PFSK-1 (cell line): Measurements from ENCODE around the gene CELSR1.

Experiments used
- FOXP2 ChIP-seq: optimal IDR thresholded peaks from 2 replicates; pipeline ENCODE3; 2011; ENCODE audit warnings: borderline replicate concordance, control low read depth, inconsistent platforms; ENCODE audit not compliant: insufficient read depth; ENCODE audit errors: extremely low read length, extremely low read depth
- POLR2AphosphoS5 ChIP-seq: IDR thresholded peaks from 2 replicates; pipeline ENCODE4 v1.6.1; 2012; ENCODE audit warnings: low read depth, mild to moderate bottlenecking, control low read depth, low read length, moderate library complexity
- REST ChIP-seq, 2 experiments: IDR thresholded peaks; 2 replicates each; pipeline versions ENCODE4 v1.6.1 to v1.8.0; 2011 to 2012; ENCODE audit warnings: low read depth in 2 of 2, low read length in 2 of 2, control low read depth in 1 of 2, inconsistent platforms in 1 of 2, mild to moderate bottlenecking in 1 of 2, moderate library complexity in 1 of 2; ENCODE audit not compliant: insufficient read depth in 1 of 2
- SIN3A ChIP-seq: IDR thresholded peaks from 2 replicates; pipeline ENCODE4 v1.6.1; 2012; ENCODE audit warnings: mild to moderate bottlenecking, low read length, moderate library complexity, borderline replicate concordance; ENCODE audit not compliant: insufficient read depth
- TAF1 ChIP-seq: IDR thresholded peaks from 2 replicates; pipeline ENCODE4 v1.6.1; 2012; ENCODE audit warnings: low read length, control low read depth, borderline replicate concordance; ENCODE audit not compliant: insufficient read depth

- TF ChIP-seq REST (IDR thresholded peaks at IDR 0.05; ENCODE audit: insufficient read depth in 1 of 2, low read depth in 2 of 2, low read length in 2 of 2) (no peak), FOXP2 (no peak), TAF1 (no peak), POLR2AphosphoS5 (no peak), SIN3A (no peak)
Measured at GRCh38 chr22:46373159-46373558, 164.3 kb downstream of the CELSR1 start.
